ENCODE data around the gene TPH1. TPM values are rescaled to one million over a fixed set of nuclear protein-coding genes. Genes with fewer than 3 reads are reported as not detected.
A peak's percentile ranks its signal among the peaks of the same experiment; 100 is the strongest.

The TPH1 gene
- total RNA-seq (2021) (0.07 to 0.14 TPM (median 0.11 TPM) in 3 replicates), Bru-seq, nascent RNA (percentile 30 among the genes with signal in this experiment)
- long read RNA-seq, experiment 1: 0 reads
- long read RNA-seq, experiment 2: 0 reads
- long read RNA-seq, experiment 3: 0 reads

- Mint-ChIP-seq H3K9me3 (no peaks in the 10 kb centered on the region), H3K4me1 (peaks cover 2% of the 10 kb centered on the region; the same call in 1 of the 2 replicates), H3K4me3 (peak within 1 kb of the TSS; percentile 56), H3K27ac (no peak within 1 kb of the TSS), H3K36me3 (no peaks in the 10 kb centered on the region), H3K27me3 (ENCODE audit: low read depth) (peaks cover 69% of the 10 kb centered on the region)
- ATAC-seq (peak; percentile 99), DNase-seq (ENCODE audit: low spot score) (peak; percentile 68)
- CTCF ChIA-PET: interaction anchor here (0.7 to 1.3 kb wide), 2 partner anchors 69 to 73 kb away, joined by 4 read pairs; no protein-coding TSS in a partner anchor
- TF ChIP-seq CDX4 (CRISPR knock-in tag; IDR thresholded peaks at IDR 0.05; ENCODE audit: borderline replicate concordance) (no peak), SMAD3 (CRISPR knock-in tag; IDR thresholded peaks at IDR 0.05; ENCODE audit: borderline replicate concordance) (no peak), FOXP1 (CRISPR knock-in tag; IDR thresholded peaks at IDR 0.05; ENCODE audit: borderline replicate concordance) (no peak), MAX (CRISPR knock-in tag; IDR thresholded peaks at IDR 0.05) (no peak; the same call in 1 of the 2 replicates), HMGXB4 (CRISPR knock-in tag; IDR thresholded peaks at IDR 0.05) (no peak; the same call in 1 of the 2 replicates), ATF2 (CRISPR knock-in tag; IDR thresholded peaks at IDR 0.05; ENCODE audit: borderline replicate concordance, low read depth) (no peak), JUN (CRISPR knock-in tag; IDR thresholded peaks at IDR 0.05) (no peak), RORB (CRISPR knock-in tag; IDR thresholded peaks at IDR 0.05) (no peak), SMAD4 (CRISPR knock-in tag; IDR thresholded peaks at IDR 0.05) (no peak), ZNF396 (CRISPR knock-in tag; IDR thresholded peaks at IDR 0.05; ENCODE audit: borderline replicate concordance) (no peak), ZNF219 (CRISPR knock-in tag; IDR thresholded peaks at IDR 0.05; ENCODE audit: borderline replicate concordance) (no peak), GRHL2 (CRISPR knock-in tag; IDR thresholded peaks at IDR 0.05; ENCODE audit: insufficient replicate concordance, severe bottlenecking) (no peak), E2F1 (CRISPR knock-in tag; IDR thresholded peaks at IDR 0.05) (no peak), ZNF232 (CRISPR knock-in tag; IDR thresholded peaks at IDR 0.05) (no peak), NR1H2 (CRISPR knock-in tag; IDR thresholded peaks at IDR 0.05) (no peak), E2F5 (CRISPR knock-in tag; IDR thresholded peaks at IDR 0.05) (no peak), JAZF1 (CRISPR knock-in tag; IDR thresholded peaks at IDR 0.05) (no peak), ZNF121 (CRISPR knock-in tag; IDR thresholded peaks at IDR 0.05) (no peak)
- POLR2A ChIA-PET: interaction anchor here (0.5 to 1.0 kb wide), 2 partner anchors 8 to 480 kb away, joined by 3 to 4 read pairs; no protein-coding TSS in a partner anchor
Measured at GRCh38 chr11:18046116-18046777, at the start of gene TPH1. TPH1 (minus strand) TSS chr11:18046269; CDS start chr11:18040762, 5,507 bp downstream.

GRCh38 chr11:18093959-18094358 is 47.9 kb upstream of the TPH1 start:
- POLR2A ChIA-PET: no interaction called here
- Mint-ChIP-seq H3K27ac (no peak overlapping the region), H3K27me3 (ENCODE audit: low read depth) (no peaks in the 10 kb centered on the region), H3K4me1 (no peaks in the 10 kb centered on the region), H3K4me3 (no peak overlapping the region), H3K36me3 (peaks cover 55% of the 10 kb centered on the region), H3K9me3 (no peaks in the 10 kb centered on the region)
- DNase-seq (ENCODE audit: low spot score): no peak
- TF ChIP-seq JUN (CRISPR knock-in tag; IDR thresholded peaks at IDR 0.05) (no peak), MXD4 (CRISPR knock-in tag; IDR thresholded peaks at IDR 0.05; ENCODE audit: borderline replicate concordance) (no peak), ERG (CRISPR knock-in tag; IDR thresholded peaks at IDR 0.05) (no peak)
- ATAC-seq: no peak
- CTCF ChIA-PET: no interaction called here
